Activated CD8-positive, alpha-beta memory T cell treated with anti-CD3 and anti-CD28 coated beads for 48 hours (primary cell): ENCODE data around the gene PPY.
"Not testable (repeated sequence)": the region's sequence is repeated elsewhere in the genome, so short reads cannot be mapped to it uniquely, and the experiment has no call there.

Source experiments
- DNase-seq, 3 experiments: peaks; one replicate each; pipeline ENCODE4 v3.0.0-alpha.2; 2020; ENCODE audit warnings: low read depth in 2 of 3, low spot score in 2 of 3

The PPY gene

DNA sequence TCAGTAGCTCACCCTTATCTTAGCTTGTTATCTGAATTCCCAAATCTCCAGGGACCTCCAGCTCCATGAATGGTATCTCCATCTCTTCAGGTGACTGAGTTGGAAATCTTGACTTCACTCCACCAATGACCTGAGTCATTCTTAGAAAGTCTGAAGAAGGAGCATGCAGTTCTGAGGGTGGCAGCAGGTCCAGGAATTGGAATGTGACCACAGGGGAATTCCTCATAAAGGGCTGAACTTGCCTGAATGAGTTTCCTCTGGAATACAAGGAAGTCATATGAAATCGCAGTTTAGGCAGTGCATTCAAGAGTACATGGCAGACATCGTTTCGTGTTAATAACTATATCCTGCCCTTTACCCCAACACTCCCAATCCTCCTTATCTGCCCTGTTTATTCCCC, 24.0 kb upstream of the PPY start:
- no peak for DNase-seq

GRCh38 chr17:43962479-43962878, 20.2 kb upstream of the PPY start:
- DNase-seq = no peak

GRCh38 chr17:43961954-43962353, 19.7 kb upstream of the PPY start:
- DNase-seq = no peak

- DNase-seq = not testable (repeated sequence)
These were observed 19.0 kb upstream of the PPY start for GRCh38 chr17:43961292-43961691.

DNA sequence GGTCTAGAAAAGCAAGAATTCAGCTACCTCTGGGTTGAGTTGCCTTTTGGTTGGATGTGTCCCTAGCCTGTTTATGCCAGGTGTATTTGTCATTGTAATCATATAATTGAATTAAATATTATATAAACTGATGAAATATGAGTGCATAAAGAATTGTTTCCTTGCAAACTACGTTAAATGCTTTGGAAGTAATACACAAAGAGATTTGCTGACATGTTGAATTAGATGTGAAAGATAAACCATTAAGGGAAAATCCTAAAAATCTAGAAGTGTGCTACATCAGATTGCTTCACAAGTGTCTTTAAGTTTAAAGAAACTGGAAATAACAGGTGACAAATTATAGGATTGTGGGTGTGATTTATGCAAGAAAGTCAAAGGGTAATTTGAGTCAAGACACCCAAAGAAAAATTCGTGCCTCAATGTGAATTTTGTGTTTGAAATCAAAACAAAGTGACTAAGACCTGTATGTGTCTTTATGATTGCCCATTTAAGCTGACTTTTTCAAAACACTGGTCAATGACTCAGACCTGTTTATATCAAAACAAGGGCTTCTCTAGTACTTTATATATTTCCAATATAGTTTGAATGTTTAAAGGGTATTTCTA, 16.6 kb upstream of the PPY start:
- DNase-seq = no peak

GRCh38 chr17:43956222-43956621, 13.9 kb upstream of the PPY start:
- DNase-seq = no peak

- DNase-seq = no peak
These were observed 11.5 kb upstream of the PPY start, which contains the start of gene PYY for GRCh38 chr17:43953746-43954145. Gene PYY, minus strand, starts transcription at chr17:43953940. Its CDS starts 457 bp downstream, at chr17:43953483.

DNA sequence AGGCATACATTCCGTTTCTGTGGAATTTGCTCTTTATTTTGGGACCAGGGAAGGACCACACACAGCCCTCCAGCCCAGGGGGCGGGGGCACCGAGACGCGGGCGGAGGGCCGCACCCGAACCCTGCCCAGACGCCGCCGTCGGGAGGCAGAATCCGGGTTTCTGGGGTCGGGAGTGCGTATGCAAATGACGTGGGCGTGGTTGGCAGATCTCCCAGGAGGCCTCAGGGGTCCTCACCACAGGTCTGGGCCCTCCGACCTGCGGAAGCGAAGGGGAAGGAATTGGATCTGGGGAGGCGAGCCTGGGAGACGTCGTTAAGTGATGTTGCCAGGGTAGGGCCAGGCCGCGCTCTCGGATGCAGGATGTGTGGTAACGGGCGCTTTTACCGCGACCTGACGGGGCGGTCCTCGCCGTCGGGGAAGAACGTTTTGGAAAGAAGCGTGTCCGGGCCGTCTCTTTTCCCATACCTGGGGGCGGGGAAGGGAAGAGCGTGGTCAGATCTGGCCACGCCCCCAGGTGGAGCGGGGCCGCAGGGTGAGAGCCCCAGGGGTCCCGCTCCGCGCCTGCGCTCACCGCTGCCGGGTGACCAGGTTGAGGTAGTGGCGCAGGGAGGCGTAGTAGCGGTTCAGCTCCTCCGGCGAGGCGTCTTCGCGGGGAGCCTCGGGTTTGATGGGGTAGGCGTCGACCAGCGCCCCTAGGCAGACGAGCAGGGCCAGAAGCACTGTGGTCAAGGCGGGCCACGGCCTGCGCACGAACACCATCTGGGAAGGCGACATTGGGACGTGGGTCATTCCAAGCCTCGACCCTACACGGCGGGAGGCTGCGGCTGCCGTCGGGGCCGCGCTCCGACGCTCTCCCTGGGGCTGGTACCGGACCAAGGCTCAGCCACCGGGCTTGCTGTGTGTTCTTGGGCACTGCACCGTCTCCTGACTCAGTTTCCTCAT, 10.7 kb upstream of the PPY start:
- DNase-seq = no peak

DNA sequence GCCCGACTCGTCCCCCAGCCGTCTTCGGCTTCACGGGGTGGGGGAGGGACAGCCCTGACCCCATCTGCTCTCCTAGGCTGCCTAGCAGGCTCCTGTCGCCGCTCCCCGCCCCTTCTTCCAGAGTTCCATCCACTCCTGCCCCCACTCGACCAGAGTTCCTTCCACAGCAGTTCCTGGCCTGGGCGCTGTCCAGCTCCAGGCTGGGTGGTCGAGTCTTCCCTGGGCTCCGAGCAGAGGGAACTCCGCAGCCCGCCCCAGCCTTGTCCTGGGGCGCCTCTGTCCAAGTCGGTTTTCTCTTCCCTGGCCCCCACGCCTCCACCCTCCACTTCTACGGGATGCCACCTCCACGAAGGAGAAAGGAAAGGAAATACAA, 10.1 kb upstream of the PPY start:
- DNase-seq = no peak

DNA sequence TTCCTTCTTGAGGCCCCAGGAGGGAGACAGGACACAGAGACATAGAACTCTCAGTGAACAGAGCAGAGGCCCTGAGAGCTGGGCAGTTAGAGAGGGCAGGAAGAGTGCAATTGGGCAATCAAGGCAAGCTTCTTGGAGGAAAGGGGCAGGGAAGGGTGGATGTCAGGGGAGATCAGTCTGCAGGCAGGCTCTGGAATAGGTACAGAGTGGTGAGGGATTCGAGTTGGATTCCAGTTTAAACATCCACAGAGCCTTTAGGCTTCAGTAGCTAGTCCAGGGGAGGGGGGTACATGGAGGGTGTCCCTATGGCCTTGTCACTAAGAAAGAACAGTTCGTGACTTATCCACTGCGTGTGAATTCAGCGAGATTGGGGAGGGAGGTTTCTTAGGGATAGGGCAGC, 9.5 kb upstream of the PPY start:
- no peak for DNase-seq

- no peak for DNase-seq
These were observed 8.3 kb upstream of the PPY start for GRCh38 chr17:43950554-43950953.

DNA sequence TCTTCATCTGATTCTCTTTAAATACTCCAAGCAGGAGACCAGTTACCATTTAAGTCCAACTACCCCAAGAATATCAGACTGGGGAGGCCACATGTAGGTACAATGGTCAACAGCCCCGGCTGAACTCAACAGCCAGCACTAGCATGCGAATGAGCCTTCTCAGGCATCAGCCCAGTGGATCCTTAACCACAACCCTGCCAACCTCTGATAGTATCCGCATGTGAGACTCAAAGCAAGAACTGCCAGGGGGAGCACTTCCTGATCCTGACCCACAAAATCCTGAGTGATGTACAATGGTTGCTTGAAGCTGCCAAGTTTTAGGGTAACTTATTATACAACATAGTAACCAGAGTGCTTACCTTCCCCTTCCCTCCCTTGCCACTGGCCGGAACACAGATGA, 7.5 kb upstream of the PPY start:
- DNase-seq = no peak

DNA sequence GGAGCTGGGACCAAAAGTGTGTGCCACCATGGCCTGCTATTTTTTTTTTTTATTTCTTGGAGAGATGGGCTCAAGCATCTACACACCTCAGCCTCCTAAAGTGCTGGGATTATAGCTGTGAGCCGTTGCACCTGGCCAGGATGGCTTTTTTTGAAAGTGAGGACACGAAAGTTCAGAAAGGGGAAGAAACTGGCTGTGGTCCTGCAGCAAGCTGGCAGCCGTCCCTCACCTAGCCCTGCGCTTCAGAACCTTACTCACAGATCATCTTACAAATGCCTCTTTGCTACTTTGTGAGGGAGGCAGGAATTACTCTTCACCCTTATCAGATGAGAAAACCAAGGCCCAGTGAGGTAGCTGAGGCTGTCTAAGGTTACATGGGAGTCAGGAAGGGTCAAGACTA, 4.5 kb upstream of the PPY start:
- DNase-seq = no peak

- DNase-seq = no peak
These were observed 3.0 kb upstream of the PPY start for GRCh38 chr17:43945074-43945829.

DNA sequence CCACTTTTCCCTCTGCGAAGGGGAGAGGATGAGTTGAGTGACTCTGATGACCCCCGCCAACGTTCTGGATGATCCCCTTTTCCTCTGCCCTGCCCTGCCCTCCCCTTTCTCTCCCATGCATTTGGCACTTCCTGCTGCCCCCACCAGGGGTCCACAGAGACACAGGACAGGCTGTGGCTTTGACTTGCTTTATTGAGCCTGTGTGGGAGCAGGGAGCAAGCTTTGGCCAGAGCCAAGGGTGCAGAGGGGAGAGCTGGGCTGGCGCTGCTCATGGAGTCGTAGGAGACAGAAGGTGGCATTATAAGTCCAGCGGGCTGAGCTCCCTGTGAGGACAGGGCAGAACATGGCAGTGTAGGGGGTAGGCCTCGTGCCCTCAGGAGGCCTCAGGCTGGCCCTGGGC, 1.6 kb downstream of the PPY start:
- no peak for DNase-seq

- DNase-seq = no peak
These were observed 2.4 kb downstream of the PPY start for GRCh38 chr17:43939886-43940285.

DNA sequence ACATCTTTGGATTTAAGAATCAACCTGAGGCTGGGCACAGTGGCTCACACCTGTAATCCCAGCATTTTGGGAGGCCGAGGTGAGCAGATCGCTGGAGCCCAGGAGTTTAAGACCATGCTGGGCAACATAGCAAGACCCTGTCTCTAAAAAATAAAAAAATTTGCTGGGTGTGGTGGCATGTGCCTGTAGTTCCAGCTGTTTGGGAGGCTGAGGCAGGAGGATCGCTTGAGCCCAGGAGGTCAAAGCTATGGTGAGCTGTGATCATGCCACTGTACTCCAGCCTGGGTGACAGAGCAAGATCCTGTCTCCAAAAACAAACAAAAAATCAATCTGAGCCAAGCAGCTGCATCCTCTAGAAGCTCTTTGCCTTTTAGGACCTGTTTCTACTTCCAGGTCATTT, 2.8 kb downstream of the PPY start:
- not testable (repeated sequence) for DNase-seq

- DNase-seq = no peak
These were observed 3.5 kb downstream of the PPY start for GRCh38 chr17:43938838-43939182.

DNA sequence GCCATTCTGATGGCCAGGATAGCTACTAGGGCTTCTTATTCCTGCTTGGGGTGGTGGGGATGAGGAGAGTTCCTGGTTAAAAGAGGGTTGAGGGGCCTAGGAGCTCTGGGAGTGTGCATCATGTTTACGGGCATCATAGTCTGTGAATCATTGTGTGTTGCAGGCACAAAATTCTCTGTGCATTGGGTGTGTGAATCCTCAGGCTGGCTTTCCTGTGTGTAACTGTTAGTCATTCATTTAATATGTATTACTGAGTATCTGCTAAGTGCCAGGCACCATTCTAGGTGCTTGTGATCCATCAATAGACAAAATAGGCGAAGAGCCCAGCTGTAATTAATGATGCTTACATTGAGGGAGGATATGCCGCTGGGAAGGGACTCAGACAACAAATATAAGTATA, 5.8 kb downstream of the PPY start:
- no peak for DNase-seq

GRCh38 chr17:43935926-43936261, 6.4 kb downstream of the PPY start:
- no peak for DNase-seq

DNA sequence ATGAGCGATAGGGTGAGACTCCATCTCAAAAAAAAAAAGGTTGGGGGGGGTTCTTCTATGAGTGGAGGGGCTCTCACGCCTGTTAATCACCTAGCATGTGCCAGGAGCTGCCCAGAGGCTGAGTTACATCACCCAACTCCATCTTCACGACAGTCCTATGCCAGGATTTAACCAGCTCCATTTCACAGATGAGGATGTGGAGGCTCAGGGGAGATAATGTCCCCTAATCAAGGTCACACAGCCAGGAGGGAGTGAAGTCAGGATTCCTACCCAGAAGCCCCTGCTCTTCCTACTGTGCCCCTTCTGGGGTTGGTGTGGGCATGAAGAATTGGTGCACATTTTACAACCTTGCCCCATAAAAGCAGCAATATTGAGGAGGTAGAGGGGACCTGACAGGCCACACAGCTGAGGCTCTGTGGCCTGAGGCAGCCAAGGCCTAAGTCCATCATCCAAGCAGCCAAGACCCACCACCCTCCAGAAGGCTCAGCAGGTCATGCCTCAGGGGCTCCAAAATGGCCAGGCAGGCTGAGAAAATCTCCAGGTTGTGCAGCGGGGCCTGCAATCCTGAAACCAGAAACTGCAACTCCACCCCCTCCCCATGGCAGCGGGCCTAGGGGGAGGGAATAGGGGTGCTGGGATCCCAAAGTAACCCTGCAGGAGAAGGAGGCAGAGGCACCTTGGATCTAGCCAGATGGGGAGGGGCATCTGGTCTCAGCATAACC, 6.9 kb downstream of the PPY start:
- DNase-seq = no peak

DNA sequence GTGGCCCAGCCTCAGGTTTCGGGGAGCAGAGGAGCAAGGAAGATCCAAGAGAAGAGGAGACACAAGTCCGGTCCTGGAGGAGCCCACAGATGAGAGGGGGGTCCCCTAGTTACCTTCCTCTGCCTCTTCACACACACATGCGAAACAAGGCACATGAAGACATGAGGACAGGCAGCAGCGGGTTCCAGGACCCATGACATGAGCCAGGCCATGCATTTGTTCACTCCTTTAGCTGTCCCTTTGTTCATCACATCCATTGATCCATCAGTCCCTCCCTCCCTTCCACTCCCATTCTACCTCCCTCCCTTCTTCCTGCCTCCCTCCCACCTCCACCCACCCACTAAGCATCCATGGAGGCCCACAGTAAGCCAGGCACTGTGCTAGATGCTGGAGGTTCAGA, 9.4 kb downstream of the PPY start:
- no peak for DNase-seq
